ENCODE data around the gene CARD11.
A peak's percentile ranks its signal among the peaks of the same experiment; 100 is the strongest.

CARD11 gene

DNA sequence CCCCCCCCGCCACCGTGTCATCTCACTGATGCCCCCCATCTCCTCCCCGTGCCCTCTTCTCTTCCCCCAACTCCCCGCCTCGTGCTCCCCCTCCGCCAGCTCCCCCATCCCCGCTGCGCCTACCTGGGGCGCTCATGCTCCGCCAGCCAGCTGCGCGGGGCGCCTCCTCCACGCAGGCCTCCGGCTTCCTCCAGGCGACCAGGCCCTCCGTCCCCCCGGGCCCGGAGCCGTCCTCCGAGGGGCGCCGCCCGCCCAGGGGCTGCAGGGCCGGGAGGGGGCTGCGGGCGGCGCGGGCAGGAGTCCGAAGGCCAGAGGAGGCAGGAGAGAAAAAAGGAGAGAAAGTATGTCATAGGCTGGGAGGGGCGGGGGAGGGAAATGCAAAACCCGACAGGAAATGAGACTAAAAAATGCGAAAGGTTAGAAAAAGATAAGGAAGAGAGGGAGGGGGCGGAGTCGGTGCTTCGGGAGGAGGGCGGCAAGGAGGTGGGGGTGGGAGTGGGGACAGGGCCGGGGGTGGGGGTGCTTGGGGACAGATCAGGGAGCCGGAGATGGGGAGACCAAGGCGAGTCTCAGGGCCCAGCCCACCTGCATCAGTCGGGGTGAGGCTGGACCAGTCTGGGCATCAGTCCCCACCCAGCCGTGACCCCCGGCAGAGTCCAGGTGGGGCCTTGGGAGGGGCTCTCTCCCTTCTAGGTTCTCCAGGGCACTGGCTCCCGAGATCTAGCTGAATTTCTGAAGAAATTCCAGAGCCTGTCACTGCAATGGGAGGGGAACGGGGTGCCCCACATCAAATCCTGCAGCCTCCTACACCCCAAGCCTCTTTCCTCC lies at the start of gene CARD11:
CARD11 (minus strand) TSS at position 324 of the 828 bp plus-strand sequence. CDS start 85,361 bp downstream, outside the sequence.
- no peak for DNase-seq (ENCODE audit: low read depth)

DNA sequence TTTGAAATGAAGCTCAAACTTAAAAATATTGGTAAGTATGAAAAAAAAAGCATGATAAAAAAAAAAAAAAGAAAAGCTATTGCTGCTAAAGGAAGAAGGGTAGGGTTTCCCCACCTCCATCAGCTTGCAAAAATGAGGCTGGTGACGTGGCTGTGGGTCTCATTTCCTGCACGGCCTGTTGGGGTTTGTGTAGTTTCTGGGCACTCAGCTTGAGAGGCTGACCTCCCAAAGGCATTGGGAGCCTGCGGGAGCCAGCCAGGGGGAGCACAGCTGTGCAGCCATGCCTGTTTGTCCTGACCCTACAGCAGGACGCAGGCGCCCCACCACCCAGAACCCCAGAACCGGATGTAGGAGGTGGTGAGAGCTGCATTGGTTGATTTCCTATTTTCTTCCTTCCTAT lies 48.8 kb upstream of the CARD11 start:
- peak; percentile 11 for DNase-seq (ENCODE audit: low read depth)

DNA sequence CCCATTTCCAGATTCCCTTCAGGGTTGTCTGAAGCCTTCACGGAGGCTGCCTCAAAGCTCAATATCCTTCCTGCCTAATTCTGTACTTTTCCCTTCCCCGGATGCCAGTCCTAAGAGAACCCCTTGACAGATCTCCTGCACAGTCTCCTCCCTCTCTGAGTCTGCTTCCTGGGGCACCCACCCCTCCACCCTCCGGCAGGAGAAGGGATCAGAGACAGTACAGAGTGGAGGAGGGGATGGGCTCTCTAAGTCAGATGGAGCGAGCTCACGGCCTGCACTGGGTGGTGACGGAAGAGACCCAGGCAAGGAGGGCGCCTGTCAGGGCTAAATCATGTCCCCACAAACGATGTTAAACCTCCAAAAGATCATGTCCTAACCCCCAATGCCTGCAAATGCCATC lies 48.0 kb upstream of the CARD11 start:
- no peak for DNase-seq (ENCODE audit: low read depth)

DNA sequence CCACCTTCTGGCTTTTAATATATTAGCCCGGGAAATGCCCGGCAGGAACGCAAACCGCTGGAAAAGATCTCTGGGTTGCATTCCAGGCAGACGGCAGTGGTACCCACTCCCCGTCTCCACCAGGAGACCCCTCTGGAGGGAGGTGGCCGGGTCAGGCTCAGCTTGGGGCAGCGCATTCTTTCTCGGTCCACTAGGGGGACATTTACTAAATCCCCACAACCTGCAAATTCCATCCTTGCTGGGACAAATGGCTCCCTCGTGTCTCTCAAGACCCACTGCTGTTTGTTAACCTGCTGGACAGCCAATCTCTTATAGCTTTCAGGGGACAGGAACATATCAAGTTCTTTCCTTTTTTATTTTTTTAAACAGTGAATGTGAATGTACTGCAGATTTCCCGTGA lies 45.8 kb upstream of the CARD11 start:
- DNase-seq (ENCODE audit: low read depth), result peak; percentile 5

DNA sequence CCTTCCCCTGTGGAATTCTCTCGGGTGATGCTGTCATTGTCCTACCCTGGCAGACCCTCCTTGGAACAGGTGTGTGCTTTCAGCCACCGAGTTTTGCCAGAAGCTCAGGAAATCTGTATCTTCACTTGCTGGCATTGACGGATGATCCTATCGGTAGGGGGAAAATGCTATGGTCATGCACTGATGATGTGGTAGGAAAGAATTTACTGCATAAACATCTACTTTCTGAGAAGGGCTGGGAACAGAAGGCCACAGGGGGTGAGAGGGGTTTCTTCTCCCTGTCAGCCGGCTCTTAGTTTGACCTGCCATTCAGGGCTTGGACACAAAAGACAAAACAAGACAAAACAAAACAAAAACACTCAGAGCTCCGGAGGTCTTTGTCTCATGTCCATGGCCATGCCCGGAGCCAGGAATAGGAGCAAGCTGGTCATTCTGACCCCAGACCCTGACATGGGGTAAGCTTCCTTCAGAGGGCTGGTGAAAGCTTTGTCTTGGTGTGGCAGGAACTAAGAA lies 43.6 kb upstream of the CARD11 start:
- peak; percentile 40 for DNase-seq (ENCODE audit: low read depth)

DNA sequence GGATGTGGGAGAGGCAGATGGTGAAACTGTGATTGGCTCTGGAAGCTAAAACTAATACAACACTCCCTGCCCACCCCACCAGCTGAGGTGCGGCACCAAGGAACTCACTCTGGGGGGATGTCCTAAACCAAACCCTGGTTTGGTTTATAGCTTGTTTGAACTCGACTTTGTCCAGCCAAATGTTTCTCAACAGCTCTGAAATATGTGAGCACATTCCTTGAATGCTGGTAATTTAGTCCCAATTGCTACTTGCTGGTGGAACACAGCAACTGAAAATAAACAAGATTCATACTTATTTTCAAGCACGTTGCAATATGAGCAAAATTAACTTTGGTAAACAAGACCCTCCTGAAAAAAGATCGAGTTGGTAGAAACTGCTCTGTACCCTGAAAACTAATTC lies 39.7 kb upstream of the CARD11 start:
- DNase-seq (ENCODE audit: low read depth), result no peak

DNA sequence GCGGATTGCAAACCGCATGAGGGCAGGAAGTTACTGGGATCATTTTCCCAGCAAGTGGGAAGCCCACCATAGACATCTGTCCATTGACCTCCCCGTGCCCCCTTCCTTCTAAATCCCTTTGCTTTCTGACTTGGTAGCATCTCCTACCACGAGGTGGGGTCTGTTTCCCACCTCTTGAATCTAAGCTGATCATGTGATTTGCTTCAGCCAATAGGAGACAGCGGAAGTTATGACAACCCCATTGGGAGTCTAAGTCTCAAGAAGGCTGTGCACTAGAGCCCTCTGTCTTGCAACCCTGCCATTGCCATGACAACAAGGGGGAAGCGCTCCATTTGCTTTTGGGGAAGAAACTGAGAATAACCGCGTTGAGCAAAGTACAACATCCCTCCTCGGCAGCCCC lies 39.2 kb upstream of the CARD11 start:
- DNase-seq (ENCODE audit: low read depth), result no peak

DNA sequence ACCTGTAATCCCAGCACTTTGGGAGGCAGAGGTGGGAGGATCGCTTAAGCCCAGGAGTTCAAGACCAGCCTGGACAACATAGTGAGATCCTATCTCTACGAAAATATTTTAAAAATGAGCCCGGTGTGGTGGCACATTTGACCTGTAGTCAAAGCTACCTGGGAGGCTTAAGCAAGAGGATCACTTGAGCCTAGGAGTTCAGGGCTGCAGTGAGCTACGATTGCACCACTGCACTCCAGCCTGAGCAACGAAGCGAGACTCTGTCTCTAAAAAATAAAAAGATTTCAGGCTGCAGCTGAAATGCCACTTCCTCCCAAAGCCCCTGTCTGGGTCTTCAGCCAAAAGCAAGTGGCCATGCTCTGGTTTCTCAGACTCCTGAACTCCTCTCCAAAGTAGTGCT lies 38.7 kb upstream of the CARD11 start:
- DNase-seq (ENCODE audit: low read depth), result no peak

DNA sequence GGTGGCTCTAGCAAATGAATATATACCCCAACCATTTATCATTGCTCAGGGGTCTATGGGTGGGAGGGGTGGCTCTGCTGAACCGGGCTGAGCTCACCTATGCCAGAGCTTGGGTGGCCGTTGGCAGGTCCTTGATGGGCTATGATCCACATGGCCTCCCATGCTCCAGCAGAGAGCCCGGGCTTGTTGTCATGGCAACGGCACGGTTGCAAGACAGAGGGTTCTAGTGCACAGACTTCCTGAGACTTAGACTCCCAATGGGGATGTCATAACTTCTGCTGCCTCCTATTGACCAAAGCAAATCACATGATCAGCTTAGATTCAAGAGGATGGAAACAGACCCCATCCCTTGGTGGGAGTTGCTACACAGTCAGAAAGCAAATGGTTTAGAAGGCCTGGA lies 36.4 kb upstream of the CARD11 start:
- no peak for DNase-seq (ENCODE audit: low read depth)

DNA sequence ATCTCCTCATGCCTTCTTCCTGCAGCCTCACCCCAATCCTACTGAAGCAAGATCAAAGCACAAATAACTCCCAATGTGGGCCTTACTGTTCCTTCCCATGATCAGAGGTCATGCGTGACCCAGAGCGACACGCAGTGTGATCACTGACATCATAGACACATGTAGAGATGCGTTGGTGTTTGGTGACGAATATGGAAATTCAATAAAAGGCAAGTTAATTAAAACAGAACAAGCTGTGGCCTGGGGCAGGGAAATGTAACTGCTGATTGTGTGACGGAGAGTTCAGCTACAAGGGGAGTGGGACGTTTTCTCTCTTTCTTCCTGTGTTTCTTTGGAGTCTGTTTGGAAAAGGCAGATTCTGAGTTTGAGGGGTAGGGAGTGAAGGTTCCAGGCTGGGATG lies 34.8 kb upstream of the CARD11 start:
- DNase-seq (ENCODE audit: low read depth), result no peak

DNA sequence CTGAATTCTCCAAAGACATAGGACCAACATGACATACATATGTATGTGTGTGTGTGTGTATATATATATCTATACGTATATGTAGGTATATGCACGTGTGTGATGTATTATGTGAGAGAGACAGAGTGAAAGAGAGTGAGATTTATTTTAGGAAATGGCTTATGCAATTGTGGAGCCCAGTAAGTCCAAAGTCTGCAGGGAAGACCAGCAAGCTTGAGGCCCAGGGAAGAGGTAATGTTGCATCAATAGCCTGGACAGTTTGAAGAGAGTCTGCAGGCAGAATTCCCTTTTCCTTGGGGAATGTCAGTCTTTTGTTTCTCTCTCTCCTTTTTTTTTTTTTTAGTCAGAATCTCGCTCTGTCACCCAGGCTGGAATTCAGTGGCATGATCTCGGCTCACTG lies 33.0 kb upstream of the CARD11 start:
- no peak for DNase-seq (ENCODE audit: low read depth)

DNA sequence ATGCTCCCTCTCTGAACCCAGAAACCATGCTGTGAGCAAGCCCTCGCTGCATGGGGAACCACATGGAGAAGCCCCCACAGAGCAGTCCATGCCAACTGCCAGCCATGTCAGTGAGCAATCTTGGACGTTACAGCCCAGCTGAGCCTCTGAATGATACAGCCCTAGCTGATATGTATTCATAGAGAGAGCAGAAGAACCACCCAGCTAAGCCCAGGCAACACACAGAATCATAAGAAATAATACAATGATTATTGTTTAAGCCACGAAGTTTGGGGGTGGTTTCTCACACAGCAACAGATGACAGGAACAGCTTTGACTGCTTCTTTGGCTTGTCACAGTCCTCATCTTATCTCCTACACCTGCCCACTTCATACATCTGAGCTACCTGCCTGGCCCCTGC lies 32.5 kb upstream of the CARD11 start:
- DNase-seq (ENCODE audit: low read depth), result no peak

DNA sequence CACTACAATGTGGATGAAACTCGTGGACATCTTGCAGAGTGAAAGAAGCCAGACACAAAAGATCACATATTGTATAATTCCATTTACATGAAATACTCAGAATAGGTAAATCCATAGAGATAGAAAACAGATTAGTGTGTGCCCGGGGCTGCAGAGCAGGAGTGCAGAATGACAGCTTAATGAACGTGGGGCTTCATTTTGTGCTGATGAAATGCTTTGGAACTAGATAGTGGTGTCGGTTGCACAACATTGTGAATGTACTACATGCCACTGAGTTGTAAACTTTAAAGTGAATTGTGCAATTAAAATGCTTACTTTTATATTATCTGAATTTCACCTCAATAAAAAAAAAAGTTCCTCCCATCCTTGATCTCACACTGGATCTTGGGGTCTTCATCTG lies 31.8 kb upstream of the CARD11 start:
- DNase-seq (ENCODE audit: low read depth), result no peak

DNA sequence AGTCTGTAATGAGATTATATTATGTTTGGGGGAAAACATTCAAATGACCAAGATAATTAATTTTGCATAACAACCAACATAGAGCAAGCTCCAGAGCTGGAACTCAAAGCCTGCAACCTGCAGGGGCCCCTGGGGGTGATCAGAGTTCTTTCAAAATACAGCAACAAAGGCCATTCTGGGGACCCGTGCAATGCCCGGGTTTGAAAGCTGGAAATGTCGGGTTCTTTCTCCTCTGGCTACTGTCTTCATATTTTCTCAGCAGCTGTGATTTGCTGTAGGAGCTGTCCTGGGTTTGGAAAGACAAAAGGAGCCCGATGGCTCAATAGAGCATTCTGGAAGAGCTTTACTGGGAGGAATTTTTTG lies 30.8 kb upstream of the CARD11 start:
- DNase-seq (ENCODE audit: low read depth), result no peak

DNA sequence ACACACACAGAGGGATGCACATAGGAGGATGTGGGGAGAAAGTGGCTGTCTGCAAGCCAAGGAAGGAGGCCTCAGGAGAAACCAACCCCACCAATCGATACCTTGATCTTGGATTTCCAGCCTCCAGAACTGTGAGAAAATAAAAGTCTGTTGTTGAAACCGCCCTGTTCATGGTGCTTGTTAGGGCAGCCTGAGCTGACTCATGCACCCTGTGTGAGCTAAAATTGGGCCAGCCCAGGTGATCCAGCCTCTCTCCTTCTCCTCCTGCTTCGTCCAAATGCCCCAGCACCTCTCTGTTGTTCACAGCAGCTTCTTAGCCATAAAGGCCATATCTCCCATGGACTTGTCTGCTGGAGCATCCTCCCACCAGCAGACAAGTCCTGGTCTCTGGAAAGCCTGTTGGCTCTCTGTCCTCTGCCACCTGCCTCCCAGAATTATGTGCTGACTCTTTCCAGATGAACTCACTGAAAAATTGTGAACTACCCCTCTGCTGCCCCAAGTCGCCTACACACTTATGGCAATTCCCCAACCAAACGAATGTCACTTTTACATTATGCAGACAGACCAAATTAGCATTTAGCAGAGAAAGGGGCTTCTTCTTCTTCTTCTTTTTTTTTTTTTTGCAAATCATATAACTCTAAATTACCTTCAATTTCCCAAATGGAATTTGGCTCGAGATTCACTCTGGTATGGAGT lies 30.2 kb upstream of the CARD11 start:
- no peak for DNase-seq (ENCODE audit: low read depth)

DNA sequence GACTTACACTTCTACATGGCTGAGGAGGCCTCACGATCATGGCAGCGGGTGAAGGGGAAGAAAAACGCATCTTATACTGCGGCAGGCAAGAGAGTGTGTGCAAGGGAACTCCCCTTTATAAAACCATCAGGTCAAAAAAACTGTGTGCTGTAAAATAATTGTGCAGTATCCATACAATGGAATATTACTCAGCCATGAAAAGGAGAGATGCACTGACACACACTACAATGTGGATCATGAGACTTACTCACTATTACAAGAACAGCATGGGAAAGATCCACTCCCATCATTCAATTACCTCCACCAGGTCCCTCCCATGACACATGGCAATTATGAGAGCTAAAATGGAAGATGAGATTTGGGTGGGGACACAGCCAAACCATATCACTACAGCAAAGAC lies 27.2 kb upstream of the CARD11 start:
- no peak for DNase-seq (ENCODE audit: low read depth)

DNA sequence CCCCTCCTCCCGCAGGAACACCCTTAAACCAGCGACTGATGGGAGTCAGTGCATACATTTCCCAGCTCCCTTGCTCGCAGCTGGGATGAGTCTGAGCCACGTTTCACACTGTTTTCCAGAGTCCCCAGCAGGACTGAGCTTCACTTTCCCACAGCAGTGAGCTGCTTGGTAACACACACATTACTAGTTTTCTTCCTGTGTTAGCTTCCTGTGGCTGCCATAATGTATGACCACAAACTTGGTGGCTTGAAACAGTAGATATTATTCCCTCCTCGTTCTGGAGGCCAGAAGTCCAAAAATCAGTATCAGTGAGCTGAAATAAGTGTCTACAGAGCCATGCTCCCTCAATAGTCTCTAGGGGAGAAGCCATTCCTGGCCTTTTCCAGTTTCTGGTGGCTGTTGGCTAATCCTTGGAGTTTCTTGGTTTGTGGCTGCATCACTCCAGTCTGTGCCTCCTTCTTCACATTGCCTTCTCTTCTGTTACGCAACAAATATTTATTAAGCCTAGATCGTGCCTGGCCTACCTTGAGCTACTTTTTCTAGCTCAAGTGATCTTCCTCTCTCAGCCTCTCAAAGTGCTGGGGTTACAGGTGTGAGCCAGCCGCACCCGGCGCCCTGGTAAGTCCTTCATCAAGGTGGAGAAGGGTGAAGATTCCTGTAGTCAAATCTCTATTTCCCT lies 26.2 kb upstream of the CARD11 start:
- DNase-seq (ENCODE audit: low read depth), result no peak

DNA sequence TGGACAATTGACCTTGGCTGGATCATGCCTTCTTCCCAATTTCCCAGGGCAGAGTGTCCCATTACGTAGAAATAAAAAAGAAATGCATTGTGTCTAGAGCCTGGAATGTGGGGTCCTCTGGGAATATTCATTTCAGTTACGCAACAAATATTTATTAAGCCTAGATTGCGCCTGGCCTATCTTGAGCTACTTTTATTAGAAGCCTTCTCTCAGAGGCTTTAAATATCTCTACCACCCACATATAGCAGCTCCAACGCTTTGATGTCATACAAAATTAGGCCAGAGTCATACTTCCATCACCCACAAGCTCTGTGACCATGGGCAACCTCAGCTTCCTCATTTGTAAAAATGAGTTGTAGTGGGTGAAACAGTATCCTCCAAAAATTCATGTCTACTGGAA lies 24.9 kb upstream of the CARD11 start:
- no peak for DNase-seq (ENCODE audit: low read depth)

DNA sequence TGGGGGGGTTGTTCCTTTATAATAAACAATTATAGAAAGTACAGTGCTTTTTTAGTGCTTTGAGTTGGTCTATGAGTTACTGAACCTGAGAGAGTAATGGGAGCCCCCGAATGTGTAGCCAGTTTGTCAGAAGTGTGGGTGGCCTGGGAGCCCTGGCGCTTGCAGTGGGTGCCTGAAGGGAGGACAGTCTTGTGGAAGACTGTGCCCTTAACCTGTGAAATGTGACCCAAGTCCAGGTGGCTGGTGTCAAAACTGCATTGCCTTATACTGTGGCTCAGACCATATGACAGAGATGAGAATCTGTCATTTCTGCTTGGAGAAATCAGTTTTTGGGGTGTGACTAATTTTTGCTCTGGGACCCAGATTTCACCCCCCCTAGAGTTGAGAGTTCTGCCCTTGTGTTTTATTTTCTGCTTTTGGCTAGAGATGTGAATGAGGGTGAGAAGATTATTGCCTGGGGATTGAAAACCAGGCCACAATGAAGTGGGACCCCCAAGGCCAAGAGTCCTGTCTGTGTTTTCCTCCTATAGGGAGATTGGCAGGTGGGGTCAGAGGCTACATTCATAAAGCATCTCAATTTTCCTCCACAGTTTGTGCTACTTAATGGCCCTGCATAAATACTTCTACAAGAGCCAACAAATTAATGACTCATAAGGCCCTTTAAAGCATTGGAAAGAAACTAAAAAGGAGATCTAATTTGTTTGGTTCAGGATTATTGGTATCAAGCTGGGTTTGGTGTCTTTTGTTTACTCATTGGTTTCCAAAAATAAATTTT lies 24.1 kb upstream of the CARD11 start:
- no peak for DNase-seq (ENCODE audit: low read depth)

DNA sequence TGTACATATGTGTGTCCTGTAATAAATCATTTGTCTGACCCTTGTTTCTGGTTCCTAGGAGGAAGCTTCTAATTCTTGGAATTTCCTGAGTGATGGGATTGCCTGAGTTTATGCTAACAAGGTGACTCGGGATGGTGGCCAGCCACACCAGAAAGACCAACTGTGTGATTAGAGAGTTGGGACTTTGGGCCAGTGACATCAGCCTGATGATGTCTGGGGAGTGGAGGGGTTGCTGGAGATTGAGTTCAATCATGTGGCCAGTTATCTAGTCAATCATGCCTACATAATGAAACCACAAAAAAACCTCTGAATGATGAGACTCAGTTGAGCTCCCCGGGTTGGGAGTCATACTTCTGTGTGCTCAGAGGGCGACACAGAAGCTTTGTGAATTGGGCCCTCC lies 23.5 kb upstream of the CARD11 start:
- no peak for DNase-seq (ENCODE audit: low read depth)

DNA sequence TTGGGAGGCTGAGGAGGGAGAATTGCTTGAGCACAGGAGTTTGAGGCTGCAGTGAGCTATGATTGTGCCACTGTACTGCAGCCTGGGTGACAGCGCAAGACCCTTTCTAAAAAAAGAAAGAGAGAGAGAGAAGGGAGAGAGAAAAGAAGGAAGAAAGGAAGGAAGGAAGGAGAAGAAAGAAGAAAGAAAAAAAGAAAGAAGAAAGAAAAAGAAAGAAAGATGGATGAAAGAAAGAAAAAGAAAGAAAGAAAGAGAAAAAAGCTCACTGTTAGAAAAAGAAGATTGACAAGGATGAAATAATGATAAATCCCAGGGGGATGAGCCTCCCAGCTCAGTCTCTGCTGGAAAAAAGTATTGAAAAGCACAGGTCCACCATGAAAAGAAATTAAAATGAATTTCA lies 22.8 kb upstream of the CARD11 start:
- no peak for DNase-seq (ENCODE audit: low read depth)

DNA sequence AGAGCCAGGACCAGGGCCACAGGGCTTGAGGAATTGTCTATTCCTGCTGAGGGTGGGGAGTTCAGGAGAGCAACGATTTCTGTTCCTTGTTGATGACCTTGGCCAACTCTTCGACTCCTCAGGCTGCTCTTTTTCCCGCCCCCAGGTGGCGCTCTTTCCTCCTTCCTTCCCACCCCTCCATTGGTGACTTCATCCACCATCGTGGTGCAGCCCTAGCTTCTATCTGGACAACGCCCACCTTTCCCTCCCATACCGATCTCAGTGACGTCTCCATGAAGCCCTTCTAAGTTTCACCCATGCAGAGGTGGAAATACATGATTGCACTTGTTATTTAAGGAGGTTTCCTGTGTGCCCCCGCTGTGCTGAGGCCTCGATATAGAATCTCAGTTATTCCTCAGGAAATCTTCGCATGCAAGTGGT lies 22.1 kb upstream of the CARD11 start:
- DNase-seq (ENCODE audit: low read depth), result peak; percentile 24
